ENCODE measurements around the gene SMIM21. TPM values are rescaled to one million over a fixed set of nuclear protein-coding genes. Genes with fewer than 3 reads are reported as not detected.

The SMIM21 gene
- total and polyA plus RNA-seq, 2 of the 8 experiments (the other 6 are each of a cell fraction or from before 2014, with no cell fraction given): not detected

DNA sequence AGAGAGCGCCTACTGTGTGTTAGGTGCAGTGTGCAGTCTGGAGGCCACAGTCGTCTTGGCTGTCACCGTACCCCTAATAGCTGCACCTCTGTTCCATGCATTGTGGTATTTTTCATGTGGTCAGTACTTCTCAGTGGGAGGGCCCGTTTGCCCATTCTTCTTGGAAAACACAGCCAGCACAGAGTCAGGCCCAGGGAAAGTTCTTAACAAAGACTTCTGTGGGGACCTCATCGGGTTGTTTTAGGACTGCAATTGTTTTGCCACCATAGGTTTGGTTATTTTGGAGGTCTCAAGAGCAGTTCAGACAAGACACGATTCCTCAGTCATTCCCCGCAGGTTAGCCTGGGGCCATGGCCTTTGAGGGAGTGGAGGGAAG lies 62.3 kb downstream of the SMIM21 start (continued):
- TF ChIP-seq SP4 (IDR thresholded peaks at IDR 0.05; ENCODE audit: low read length): no peak
- TF ChIP-seq CEBPB (IDR thresholded peaks at IDR 0.05; ENCODE audit: low read depth, low read length): no peak
- TF ChIP-seq HDAC6 (IDR thresholded peaks at IDR 0.05; ENCODE audit: low read depth, low read length): no peak
- TF ChIP-seq POU5F1 (IDR thresholded peaks at IDR 0.05; ENCODE audit: low read depth, low read length): no peak
- no peak for TF ChIP-seq ASH2L (IDR thresholded peaks at IDR 0.05; ENCODE audit: low read length)
- TF ChIP-seq SIX5 (IDR thresholded peaks at IDR 0.05; ENCODE audit: low read depth, low read length): no peak
- no peak for TF ChIP-seq KDM5A (IDR thresholded peaks at IDR 0.05; ENCODE audit: low read length)
- no peak for TF ChIP-seq PHF8 (conservative IDR thresholded peaks at IDR 0.05; ENCODE audit: low read depth, low read length)
